SK-N-SH treated with all-trans-retinoic acid at 6 μM for 48 hours (cell line): ENCODE data around the gene SPATA20.

Source experiments
- ATAC-seq: fragments of 200-7000 bp; cut with Tn5 transposase; 3 replicates; pipeline ENCODE4 v1.9.1; 2020; ENCODE audit warnings: mild to moderate bottlenecking, moderate library complexity
- ARNTL ChIP-seq: fragments of 450-650 bp; formaldehyde crosslinking; IDR thresholded peaks from 2 replicates; pipeline ENCODE4 v1.5.0; 2020; ENCODE audit warnings: low read depth, mild to moderate bottlenecking, moderate library complexity, borderline replicate concordance
- CREB5 ChIP-seq: fragments of 250-450 bp; sonication (Bioruptor Pico); IDR thresholded peaks from 2 replicates; pipeline ENCODE4 v1.5.1; 2020; ENCODE audit warnings: low read depth, mild to moderate bottlenecking, moderate library complexity
- CSDC2 ChIP-seq: fragments of 250-450 bp; sonication (Bioruptor Pico); IDR thresholded peaks from 2 replicates; pipeline ENCODE4 v1.5.0; 2020; ENCODE audit warnings: mild to moderate bottlenecking, moderate library complexity
- GLIS3 ChIP-seq: fragments of 250-450 bp; sonication (Bioruptor Pico); IDR thresholded peaks from 2 replicates; pipeline ENCODE4 v1.5.0; 2020; ENCODE audit warnings: mild to moderate bottlenecking, moderate library complexity
- ISL1 ChIP-seq: fragments of 250-450 bp; sonication (Bioruptor Pico); IDR thresholded peaks from 2 replicates; pipeline ENCODE4 v2.1.2; 2022; ENCODE audit warnings: mild to moderate bottlenecking, moderate library complexity
- OSR1 ChIP-seq: fragments of 250-450 bp; sonication (Bioruptor Pico); IDR thresholded peaks from 2 replicates; pipeline ENCODE4 v1.8.0; 2022; ENCODE audit warnings: moderate library complexity, mild to moderate bottlenecking, inconsistent platforms
- PATZ1 ChIP-seq: fragments of 250-450 bp; sonication (Bioruptor Pico); IDR thresholded peaks from 2 replicates; pipeline ENCODE4 v1.8.0; 2020; ENCODE audit warnings: mild to moderate bottlenecking, moderate library complexity, borderline replicate concordance
- POU6F1 ChIP-seq: fragments of 250-450 bp; sonication (Bioruptor Pico); IDR thresholded peaks from 2 replicates; pipeline ENCODE4 v1.8.0; 2021; ENCODE audit warnings: low read depth, mild to moderate bottlenecking, moderate library complexity, borderline replicate concordance
- PPARA ChIP-seq: fragments of 250-450 bp; sonication (Bioruptor Pico); IDR thresholded peaks from 2 replicates; pipeline ENCODE4 v1.5.0; 2020; ENCODE audit warnings: mild to moderate bottlenecking, borderline replicate concordance
- RARB ChIP-seq: fragments of 250-450 bp; sonication (Bioruptor Pico); IDR thresholded peaks from 2 replicates; pipeline ENCODE4 v1.8.0; 2021; ENCODE audit warnings: mild to moderate bottlenecking, moderate library complexity
- SNAI2 ChIP-seq: fragments of 250-450 bp; sonication (Bioruptor Pico); IDR thresholded peaks from 2 replicates; pipeline ENCODE4 v1.5.0; 2020; ENCODE audit warnings: mild to moderate bottlenecking, moderate library complexity
- TCF4 ChIP-seq: fragments of 250-450 bp; sonication (Bioruptor Pico); IDR thresholded peaks from 2 replicates; pipeline ENCODE4 v1.8.0; 2021; ENCODE audit warnings: mild to moderate bottlenecking, moderate library complexity, borderline replicate concordance
- TOX ChIP-seq: fragments of 250-450 bp; sonication (Bioruptor Pico); IDR thresholded peaks from 2 replicates; pipeline ENCODE4 v1.8.0; 2021; ENCODE audit warnings: mild to moderate bottlenecking, moderate library complexity, borderline replicate concordance
- TSHZ2 ChIP-seq: fragments of 250-450 bp; sonication (Bioruptor Pico); IDR thresholded peaks from 2 replicates; pipeline ENCODE4 v1.5.0; 2020; ENCODE audit warnings: mild to moderate bottlenecking, moderate library complexity
- ZC3H10 ChIP-seq: fragments of 250-450 bp; sonication (Bioruptor Pico); IDR thresholded peaks from 2 replicates; pipeline ENCODE4 v1.5.1; 2021; ENCODE audit warnings: mild to moderate bottlenecking, moderate library complexity
- ZFP3 ChIP-seq: fragments of 250-450 bp; sonication (Bioruptor Pico); IDR thresholded peaks from 2 replicates; pipeline ENCODE4 v1.5.0; 2020; ENCODE audit warnings: mild to moderate bottlenecking, moderate library complexity
- ZFP30 ChIP-seq: fragments of 450-650 bp; formaldehyde crosslinking; IDR thresholded peaks from 2 replicates; pipeline ENCODE4 v1.5.0; 2022; ENCODE audit warnings: mild to moderate bottlenecking, moderate library complexity
- ZNF70 ChIP-seq: fragments of 450-650 bp; formaldehyde crosslinking; IDR thresholded peaks from 2 replicates; pipeline ENCODE4 v1.5.0; 2020; ENCODE audit warnings: mild to moderate bottlenecking, moderate library complexity
- ZNF8 ChIP-seq: fragments of 450-650 bp; formaldehyde crosslinking; IDR thresholded peaks from 2 replicates; pipeline ENCODE4 v1.5.0; 2020; ENCODE audit warnings: mild to moderate bottlenecking, moderate library complexity

The SPATA20 gene

GRCh38 chr17:50514388-50514787 is 32.6 kb upstream of the SPATA20 start (continued):
- TF ChIP-seq CREB5 = no peak

GRCh38 chr17:50514936-50515702 is 31.9 kb upstream of the SPATA20 start:
- TF ChIP-seq OSR1 (CRISPR knock-in tag) (no peak), PATZ1 (CRISPR knock-in tag) (no peak), CSDC2 (CRISPR knock-in tag) (no peak), PPARA (CRISPR knock-in tag) (no peak), POU6F1 (CRISPR knock-in tag) (no peak), SNAI2 (no peak), TCF4 (CRISPR knock-in tag) (no peak), ARNTL (no peak), ZFP3 (no peak), CREB5 (no peak), TSHZ2 (CRISPR knock-in tag) (no peak)
- ATAC-seq = peak; percentile 15; the same call in 1 of the 3 replicates

- no peak for ATAC-seq
Measured at GRCh38 chr17:50517011-50517410, 30.0 kb upstream of the SPATA20 start.

More at GRCh38 chr17:50517011-50517410, 30.0 kb upstream of the SPATA20 start:
- no peak for TF ChIP-seq TSHZ2 (CRISPR knock-in tag)
- TF ChIP-seq CREB5 = no peak
- no peak for TF ChIP-seq ZNF8
- TF ChIP-seq CSDC2 (CRISPR knock-in tag) = no peak
- TF ChIP-seq ISL1 (CRISPR knock-in tag) = no peak
- TF ChIP-seq RARB (CRISPR knock-in tag) = no peak
- TF ChIP-seq GLIS3 (CRISPR knock-in tag) = no peak
- TF ChIP-seq ZFP30 (CRISPR knock-in tag) = no peak
- no peak for TF ChIP-seq POU6F1 (CRISPR knock-in tag)
- TF ChIP-seq ZNF70 = no peak
- no peak for TF ChIP-seq TOX (CRISPR knock-in tag)
- no peak for TF ChIP-seq TCF4 (CRISPR knock-in tag)
- no peak for TF ChIP-seq OSR1 (CRISPR knock-in tag)
- no peak for TF ChIP-seq ZC3H10 (CRISPR knock-in tag)
